ENCODE results near the gene TMEM43. TPM values are rescaled to one million over a fixed set of nuclear protein-coding genes. Genes with fewer than 3 reads are reported as not detected.

TMEM43 gene
- total RNA-seq, 1 donor from 2014 or later: 112 TPM

- no peak for DNase-seq (ENCODE audit: low read depth)
Observed at GRCh38 chr3:14150491-14151230, 25.8 kb downstream of the TMEM43 start.

- no peak for DNase-seq (ENCODE audit: low read depth)
Observed at GRCh38 chr3:14151471-14152083, 26.7 kb downstream of the TMEM43 start.

- DNase-seq (ENCODE audit: low read depth): no peak
Observed at GRCh38 chr3:14152233-14152962, 27.5 kb downstream of the TMEM43 start.

- DNase-seq (ENCODE audit: low read depth): no peak
Observed at GRCh38 chr3:14152963-14153355, 28.1 kb downstream of the TMEM43 start.

- DNase-seq (ENCODE audit: low read depth): no peak
Observed at GRCh38 chr3:14153663-14154062, 28.8 kb downstream of the TMEM43 start.

- DNase-seq (ENCODE audit: low read depth): no peak
Observed at GRCh38 chr3:14154276-14154675, 29.4 kb downstream of the TMEM43 start.

GRCh38 chr3:14154895-14155440 lies 30.1 kb downstream of the TMEM43 start:
- no peak for DNase-seq (ENCODE audit: low read depth)

- no peak for DNase-seq (ENCODE audit: low read depth)
Observed at GRCh38 chr3:14156201-14156600, 31.3 kb downstream of the TMEM43 start.

- DNase-seq (ENCODE audit: low read depth): no peak
Observed at GRCh38 chr3:14156843-14157561, 32.1 kb downstream of the TMEM43 start.

- DNase-seq (ENCODE audit: low read depth): no peak
Observed at GRCh38 chr3:14157951-14158350, 33.1 kb downstream of the TMEM43 start.

- DNase-seq (ENCODE audit: low read depth): no peak
Observed at GRCh38 chr3:14158370-14158769, 33.5 kb downstream of the TMEM43 start.

- no peak for DNase-seq (ENCODE audit: low read depth)
Observed at GRCh38 chr3:14159426-14159825, 34.6 kb downstream of the TMEM43 start.

- no peak for DNase-seq (ENCODE audit: low read depth)
Observed at GRCh38 chr3:14161282-14161681, 36.4 kb downstream of the TMEM43 start.

- DNase-seq (ENCODE audit: low read depth): no peak
Observed at GRCh38 chr3:14162178-14162577, 37.3 kb downstream of the TMEM43 start.

GRCh38 chr3:14166877-14167603 lies 42.2 kb downstream of the TMEM43 start:
- no peak for DNase-seq (ENCODE audit: low read depth)

GRCh38 chr3:14169435-14169834 lies 44.6 kb downstream of the TMEM43 start:
- no peak for DNase-seq (ENCODE audit: low read depth)

- no peak for DNase-seq (ENCODE audit: low read depth)
Observed at GRCh38 chr3:14169871-14170270, 45.0 kb downstream of the TMEM43 start.

GRCh38 chr3:14170531-14171159 lies 45.8 kb downstream of the TMEM43 start:
- DNase-seq (ENCODE audit: low read depth): no peak

GRCh38 chr3:14172496-14172895 lies 47.6 kb downstream of the TMEM43 start:
- DNase-seq (ENCODE audit: low read depth): no peak

GRCh38 chr3:14174483-14174882 lies 49.6 kb downstream of the TMEM43 start:
- no peak for DNase-seq (ENCODE audit: low read depth)

Measured in myocyte (in vitro differentiated cells).